HFF-Myc (cell line): ENCODE data around the gene ETV7.

Experiments
- DNase-seq: peaks from one replicate; pipeline ENCODE4 v3.0.0-alpha.2; 2011; ENCODE audit warnings: low read depth; ENCODE audit errors: extremely low read depth
- H3K4me3 ChIP-seq: replicated peaks from 2 replicates; pipeline ENCODE4 v1.5.1; 2011; ENCODE audit warnings: low read depth, mild to moderate bottlenecking, control low read depth, low read length
- CTCF ChIP-seq: IDR thresholded peaks from 2 replicates; pipeline ENCODE4 v1.5.1; 2012; ENCODE audit warnings: mild to moderate bottlenecking, low read depth, low read length, control low read depth; ENCODE audit errors: missing control alignments

Gene ETV7

GRCh38 chr6:36350681-36351571 lies 36.5 kb downstream of the ETV7 start:
- DNase-seq: no peak
- H3K4me3 ChIP-seq: no peak overlapping the region
- TF ChIP-seq CTCF: no peak

DNA sequence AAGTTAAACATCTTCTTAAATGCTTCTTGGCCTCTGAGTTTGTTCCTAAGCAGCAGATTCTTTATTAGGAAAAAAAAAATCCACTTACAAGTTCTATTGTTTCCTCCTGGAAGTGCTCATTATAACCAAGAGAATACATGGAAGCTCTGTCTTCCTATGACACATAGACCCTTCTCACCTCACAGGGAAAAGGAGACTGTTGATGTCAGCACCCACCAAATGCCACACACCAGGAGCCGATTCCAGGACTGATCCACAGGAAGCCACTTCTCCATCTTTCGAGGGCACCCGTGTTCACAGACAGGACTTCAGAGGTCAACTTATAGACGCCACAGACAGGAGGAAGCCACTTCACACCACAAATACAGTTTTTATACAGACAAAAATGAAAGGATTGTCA lies 37.4 kb downstream of the ETV7 start:
- DNase-seq: no peak
- no peak for TF ChIP-seq CTCF
- H3K4me3 ChIP-seq: no peak overlapping the region

DNA sequence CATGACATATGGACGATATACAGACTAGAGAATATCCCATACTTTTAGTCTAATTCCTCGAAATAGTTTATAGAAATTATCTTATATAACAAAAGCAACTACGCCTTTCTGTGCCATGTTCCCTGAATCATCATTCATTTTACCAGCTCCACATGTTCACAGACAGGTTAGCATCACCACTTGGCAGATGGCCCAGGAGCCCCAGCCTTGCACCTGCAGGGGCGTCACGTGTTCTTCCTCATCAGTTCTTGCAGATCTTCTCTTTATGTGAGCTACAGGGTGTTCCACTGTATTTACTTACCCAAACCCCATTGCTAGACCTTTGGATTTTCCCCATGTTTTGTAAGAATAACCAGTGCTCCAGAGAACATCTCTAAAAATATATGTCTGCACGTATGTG lies 38.2 kb downstream of the ETV7 start:
- no peak for DNase-seq
- H3K4me3 ChIP-seq: no peak overlapping the region
- TF ChIP-seq CTCF: no peak

GRCh38 chr6:36347621-36348020 lies 39.8 kb downstream of the ETV7 start:
- no peak for DNase-seq
- no peak overlapping the region for H3K4me3 ChIP-seq
- no peak for TF ChIP-seq CTCF

DNA sequence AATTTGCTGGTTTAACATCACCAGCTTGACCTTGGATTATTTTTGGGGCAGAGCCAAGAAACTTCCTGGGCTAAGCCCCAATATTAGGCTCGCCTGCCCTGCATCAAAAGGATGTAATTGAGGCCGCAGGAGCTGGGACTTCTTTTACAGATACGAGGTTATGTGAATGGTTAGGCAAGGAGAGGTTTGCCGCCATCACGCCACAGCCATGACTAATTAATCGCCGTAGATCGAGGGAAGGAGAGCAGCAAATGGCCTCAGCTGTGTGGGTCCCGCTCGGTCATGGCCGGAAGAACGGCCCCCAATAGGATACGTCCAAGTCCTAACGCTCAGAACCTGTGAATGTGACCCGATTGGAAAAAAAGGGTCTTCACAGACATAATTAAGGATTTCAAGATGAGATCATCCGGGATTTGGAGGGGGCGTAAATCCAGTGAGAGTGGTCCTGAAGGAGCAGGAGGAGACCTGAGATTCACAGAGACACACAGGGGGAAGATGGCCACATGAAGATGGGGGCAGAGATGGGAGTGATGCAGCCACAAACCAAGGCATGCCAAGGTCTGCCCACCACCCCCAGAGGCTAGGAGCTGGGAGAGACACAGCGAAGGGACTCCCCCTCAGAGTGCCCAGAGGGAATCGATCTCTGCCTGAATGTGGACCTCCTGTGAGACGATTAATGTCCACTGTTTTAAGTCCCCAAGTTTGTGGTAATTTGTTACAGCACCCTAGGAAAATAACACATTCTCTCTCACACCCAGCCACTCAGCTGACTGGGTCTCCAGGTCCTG lies 40.8 kb downstream of the ETV7 start:
- no peak overlapping the region for H3K4me3 ChIP-seq
- DNase-seq: no peak

More for the DNA sequence above, 40.8 kb downstream of the ETV7 start:
- no peak for TF ChIP-seq CTCF
